PFSK-1 (cell line): ENCODE data around the gene C1orf210.

Source experiments
- FOXP2 ChIP-seq: optimal IDR thresholded peaks from 2 replicates; pipeline ENCODE3; 2011; ENCODE audit warnings: borderline replicate concordance, control low read depth, inconsistent platforms; ENCODE audit not compliant: insufficient read depth; ENCODE audit errors: extremely low read length, extremely low read depth
- POLR2AphosphoS5 ChIP-seq: IDR thresholded peaks from 2 replicates; pipeline ENCODE4 v1.6.1; 2012; ENCODE audit warnings: low read depth, mild to moderate bottlenecking, control low read depth, low read length, moderate library complexity
- SIN3A ChIP-seq: IDR thresholded peaks from 2 replicates; pipeline ENCODE4 v1.6.1; 2012; ENCODE audit warnings: mild to moderate bottlenecking, low read length, moderate library complexity, borderline replicate concordance; ENCODE audit not compliant: insufficient read depth
- TAF1 ChIP-seq: IDR thresholded peaks from 2 replicates; pipeline ENCODE4 v1.6.1; 2012; ENCODE audit warnings: low read length, control low read depth, borderline replicate concordance; ENCODE audit not compliant: insufficient read depth
- TF ChIP-seq, protein P1 (sequence below), 2 experiments: IDR thresholded peaks; 2 replicates each; pipeline versions ENCODE4 v1.6.1 to v1.8.0; 2011 to 2012; ENCODE audit warnings: low read depth in 2 of 2, low read length in 2 of 2, control low read depth in 1 of 2, inconsistent platforms in 1 of 2, mild to moderate bottlenecking in 1 of 2, moderate library complexity in 1 of 2; ENCODE audit not compliant: insufficient read depth in 1 of 2

DNA sequence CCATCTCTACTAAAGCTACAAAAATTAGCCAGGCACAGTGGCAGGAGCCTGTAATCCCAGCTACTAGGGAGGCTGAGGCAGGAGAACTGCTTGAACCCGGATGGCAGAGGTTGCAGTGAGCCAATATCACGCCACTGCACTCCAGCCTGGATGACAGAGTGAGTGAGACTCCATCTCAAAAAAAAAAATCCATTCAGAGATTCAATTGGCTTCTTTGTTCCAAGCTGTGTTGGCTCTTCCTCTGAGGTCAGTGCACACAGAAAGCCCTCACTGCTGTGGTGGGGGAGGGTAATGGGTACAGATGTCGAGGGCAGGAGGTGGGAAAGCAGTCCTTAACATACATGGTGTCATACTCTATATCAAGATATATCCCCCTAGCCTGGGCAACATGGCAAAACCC, 30.1 kb upstream of the C1orf210 start:
- TF ChIP-seq, protein P1, sequence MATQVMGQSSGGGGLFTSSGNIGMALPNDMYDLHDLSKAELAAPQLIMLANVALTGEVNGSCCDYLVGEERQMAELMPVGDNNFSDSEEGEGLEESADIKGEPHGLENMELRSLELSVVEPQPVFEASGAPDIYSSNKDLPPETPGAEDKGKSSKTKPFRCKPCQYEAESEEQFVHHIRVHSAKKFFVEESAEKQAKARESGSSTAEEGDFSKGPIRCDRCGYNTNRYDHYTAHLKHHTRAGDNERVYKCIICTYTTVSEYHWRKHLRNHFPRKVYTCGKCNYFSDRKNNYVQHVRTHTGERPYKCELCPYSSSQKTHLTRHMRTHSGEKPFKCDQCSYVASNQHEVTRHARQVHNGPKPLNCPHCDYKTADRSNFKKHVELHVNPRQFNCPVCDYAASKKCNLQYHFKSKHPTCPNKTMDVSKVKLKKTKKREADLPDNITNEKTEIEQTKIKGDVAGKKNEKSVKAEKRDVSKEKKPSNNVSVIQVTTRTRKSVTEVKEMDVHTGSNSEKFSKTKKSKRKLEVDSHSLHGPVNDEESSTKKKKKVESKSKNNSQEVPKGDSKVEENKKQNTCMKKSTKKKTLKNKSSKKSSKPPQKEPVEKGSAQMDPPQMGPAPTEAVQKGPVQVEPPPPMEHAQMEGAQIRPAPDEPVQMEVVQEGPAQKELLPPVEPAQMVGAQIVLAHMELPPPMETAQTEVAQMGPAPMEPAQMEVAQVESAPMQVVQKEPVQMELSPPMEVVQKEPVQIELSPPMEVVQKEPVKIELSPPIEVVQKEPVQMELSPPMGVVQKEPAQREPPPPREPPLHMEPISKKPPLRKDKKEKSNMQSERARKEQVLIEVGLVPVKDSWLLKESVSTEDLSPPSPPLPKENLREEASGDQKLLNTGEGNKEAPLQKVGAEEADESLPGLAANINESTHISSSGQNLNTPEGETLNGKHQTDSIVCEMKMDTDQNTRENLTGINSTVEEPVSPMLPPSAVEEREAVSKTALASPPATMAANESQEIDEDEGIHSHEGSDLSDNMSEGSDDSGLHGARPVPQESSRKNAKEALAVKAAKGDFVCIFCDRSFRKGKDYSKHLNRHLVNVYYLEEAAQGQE (IDR thresholded peaks at IDR 0.05; ENCODE audit: insufficient read depth in 1 of 2, low read depth in 2 of 2, low read length in 2 of 2), result no peak
- TF ChIP-seq POLR2AphosphoS5 (no peak), FOXP2 (no peak), SIN3A (no peak), TAF1 (no peak)
